Hippocampal formation (tissue), 2 donors: ENCODE results near the gene TUBB8B.
"Not testable (repeated sequence)": the region's sequence is repeated elsewhere in the genome, so short reads cannot be mapped to it uniquely, and the experiment has no call there.

Source experiments
- DNase-seq, 2 donors: peaks; one replicate each; lab custom pipeline; 2025; lab: John Stamatoyannopoulos, UW

TUBB8B gene

DNA sequence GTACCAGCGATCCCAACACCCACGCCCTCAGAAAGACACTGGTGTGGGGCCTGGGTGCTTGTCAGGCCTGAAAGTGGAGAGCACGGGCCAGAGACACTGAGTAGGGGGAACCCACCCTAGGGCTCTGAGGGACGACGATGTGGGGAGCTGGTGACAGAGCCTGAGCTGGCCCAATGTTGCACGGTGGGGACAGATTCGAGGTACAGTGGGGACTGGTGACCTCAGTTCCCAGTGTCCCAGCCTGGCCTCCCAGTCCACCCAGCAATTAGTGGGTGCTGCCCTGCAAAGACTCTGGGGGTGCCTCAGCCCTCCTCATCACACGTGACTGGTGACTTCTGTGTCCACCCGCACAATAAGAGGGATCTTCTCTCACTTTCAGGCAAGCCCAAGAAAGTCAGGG, 36.6 kb downstream of the TUBB8B start:
- not testable (repeated sequence) for DNase-seq

DNA sequence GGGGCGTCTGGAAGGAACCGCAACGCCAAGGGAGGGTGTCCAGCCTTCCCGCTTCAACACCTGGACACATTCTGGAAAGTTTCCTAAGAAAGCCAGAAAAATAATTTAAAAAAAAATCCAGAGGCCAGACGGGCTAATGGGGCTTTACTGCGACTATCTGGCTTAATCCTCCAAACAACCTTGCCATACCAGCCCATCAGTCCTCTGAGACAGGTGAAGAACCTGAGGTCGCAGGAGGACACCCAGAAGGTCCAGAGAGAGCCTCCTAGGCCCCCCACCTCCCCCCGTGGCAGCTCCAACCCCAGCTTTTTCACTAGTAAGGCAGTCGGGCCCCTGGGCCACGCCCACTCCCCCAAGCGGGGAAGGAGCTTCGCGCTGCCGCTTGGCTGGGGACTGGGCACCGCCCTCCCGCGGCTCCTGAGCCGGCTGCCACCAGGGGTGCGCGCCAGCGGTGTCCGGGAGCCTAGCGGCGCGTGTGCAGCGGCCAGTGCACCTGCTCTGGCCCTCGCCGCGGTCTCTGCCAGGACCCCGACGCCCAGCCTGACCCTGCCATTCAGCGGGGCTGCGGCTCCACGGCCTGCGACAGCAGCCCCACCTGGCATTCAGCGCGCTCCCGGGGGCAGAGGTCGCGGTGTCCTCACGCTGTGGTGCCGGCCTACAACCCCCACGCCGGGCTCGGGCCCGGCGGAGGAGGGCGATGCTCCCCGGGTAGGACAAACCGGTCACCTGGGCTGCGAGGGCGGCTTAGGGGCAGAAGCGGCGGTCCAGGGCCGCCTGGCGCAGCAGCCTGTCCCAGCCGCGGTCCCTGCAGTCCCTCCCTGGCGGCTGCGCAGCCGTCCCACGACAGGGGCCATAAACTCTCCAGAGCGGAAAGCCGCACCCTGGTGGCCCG, 37.8 kb downstream of the TUBB8B start:
- DNase-seq, result not testable (repeated sequence)

DNA sequence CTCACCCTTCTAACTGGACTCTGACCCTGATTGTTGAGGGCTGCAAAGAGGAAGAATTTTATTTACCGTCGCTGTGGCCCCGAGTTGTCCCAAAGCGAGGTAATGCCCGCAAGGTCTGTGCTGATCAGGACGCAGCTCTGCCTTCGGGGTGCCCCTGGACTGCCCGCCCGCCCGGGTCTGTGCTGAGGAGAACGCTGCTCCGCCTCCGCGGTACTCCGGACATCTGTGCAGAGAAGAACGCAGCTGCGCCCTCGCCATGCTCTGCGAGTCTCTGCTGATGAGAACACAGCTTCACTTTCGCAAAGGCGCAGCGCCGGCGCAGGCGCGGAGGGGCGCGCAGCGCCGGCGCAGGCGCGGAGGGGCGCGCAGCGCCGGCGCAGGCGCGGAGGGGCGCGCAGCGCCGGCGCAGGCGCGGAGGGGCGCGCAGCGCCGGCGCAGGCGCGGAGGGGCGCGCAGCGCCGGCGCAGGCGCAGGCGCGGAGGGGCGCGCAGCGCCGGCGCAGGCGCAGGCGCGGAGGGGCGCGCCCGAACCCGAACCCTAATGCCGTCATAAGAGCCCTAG, 38.7 kb downstream of the TUBB8B start:
- DNase-seq, result not testable (repeated sequence)

DNA sequence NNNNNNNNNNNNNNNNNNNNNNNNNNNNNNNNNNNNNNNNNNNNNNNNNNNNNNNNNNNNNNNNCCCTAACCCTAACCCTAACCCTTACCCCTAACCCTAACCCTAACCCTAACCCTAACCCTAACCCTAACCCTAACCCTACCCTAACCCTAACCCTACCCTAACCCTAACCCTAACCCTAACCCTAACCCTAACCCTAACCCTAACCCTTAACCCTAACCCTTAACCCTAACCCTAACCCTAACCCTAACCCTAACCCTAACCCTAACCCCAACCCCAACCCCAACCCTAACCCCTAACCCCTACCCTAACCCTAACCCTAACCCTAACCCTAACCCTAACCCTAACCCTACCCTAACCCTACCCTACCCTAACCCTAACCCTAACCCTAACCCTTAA, 39.5 kb downstream of the TUBB8B start:
- not testable (repeated sequence) for DNase-seq
